GM19193 (cell line): Measurements from ENCODE around the gene PLB1.

Experiments used
- POLR2A ChIP-seq: IDR thresholded peaks from 4 replicates; pipeline ENCODE4 v1.6.1; 2011; ENCODE audit not compliant: insufficient read depth, insufficient read length; ENCODE audit errors: extremely low read depth

PLB1 gene

DNA sequence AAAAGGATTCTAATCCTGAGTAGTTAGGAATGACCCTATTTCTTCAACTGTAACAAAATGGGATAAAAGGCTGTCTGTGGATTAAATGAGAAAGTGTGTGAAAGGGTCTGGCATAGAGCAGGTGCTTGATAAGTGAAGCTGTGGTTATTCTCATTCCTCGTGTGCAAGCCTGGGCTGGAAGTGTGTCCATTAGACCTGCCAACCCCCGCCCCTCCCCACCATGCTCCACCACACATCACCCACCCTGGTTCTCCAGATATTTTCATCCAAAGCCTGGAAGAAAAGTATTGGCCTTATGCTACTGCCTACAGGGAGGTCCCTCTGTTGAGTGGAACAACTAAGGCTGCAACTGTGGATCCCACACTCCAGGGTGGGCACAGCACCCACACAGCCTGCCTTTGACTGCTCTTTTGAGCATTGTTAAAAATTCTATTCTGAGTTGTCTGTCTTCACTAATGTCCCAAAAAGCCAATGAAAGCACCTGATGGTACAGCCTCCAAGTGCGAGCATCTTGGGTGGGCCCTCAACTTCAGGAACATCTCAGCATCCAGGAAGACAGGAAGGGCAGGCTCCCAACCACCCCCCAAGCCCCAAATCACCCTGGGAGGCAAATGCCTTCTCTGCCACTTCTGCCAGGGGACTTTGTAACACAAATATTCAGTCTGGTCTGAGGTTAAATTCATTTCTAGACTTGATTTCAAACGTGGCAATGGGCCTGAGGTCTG is 153.0 kb downstream of the PLB1 start:
- no peak for TF ChIP-seq POLR2A

DNA sequence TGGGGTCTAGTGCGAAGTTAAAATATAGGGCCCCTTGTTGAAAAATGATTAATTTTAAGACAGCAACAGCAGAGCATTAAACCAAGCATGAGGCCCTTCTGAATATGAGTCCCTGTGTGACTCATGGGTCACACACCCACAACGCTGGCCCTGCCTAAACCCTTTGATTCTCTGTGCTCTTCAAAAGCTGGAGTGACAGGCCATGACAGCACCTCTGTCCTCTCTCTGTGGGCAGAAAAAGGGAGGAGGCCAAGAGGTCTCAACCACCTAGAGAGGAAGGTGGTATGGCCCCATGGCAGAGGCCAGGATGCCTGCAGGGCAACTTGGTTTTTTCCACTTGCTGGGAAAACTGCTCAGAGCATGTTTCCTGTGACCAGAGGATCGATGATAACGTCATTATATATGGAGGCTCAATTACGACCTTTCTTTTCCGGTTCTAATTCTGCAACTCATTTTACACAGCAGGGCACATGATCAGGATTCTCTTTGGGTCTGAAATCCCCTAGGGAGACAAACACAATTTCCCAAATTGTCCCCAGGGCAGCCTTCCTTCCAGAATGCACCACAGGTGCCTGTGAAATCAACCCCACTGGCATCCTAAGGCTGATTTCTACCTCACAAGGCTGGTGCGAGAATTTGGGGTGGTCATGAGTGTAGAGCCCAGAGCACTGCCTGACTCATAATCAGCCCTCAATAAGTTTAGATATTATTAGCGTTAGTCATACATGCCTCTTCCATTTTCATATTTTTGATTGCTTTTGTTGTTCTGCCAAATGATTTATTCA is 153.8 kb downstream of the PLB1 start:
- TF ChIP-seq POLR2A = no peak

DNA sequence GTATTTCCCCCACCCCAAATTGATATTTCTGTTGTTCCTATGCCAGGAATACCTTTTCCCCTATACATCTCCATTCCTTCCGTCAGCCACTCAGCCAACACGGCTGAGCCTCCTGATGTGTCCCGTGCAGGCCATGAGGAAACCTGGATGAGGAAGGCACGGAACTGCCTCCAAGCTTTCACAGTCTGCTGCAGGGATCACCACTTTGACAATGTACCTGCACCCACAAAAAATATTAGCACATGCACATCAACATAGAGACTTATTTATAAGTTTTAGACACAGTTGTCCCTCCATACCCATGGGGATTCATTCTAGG is 154.4 kb downstream of the PLB1 start:
- no peak for TF ChIP-seq POLR2A

DNA sequence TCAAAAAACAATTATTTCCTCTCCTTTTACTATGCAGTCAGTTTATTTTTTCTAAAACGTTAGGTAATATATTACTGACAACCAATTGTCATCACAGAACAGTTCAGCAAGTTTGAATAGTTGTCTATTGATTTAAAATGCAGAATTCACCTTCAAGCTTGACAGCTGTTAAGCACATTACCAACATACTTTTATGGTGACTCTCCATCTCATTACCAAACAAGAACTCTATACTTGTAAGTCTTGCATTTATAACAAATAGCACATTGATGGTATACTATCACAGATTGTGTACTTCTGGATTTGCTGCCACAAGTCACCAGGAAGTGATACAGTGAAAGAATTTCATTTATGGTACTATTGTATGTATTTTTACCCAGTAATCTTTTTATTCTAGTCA is 156.4 kb downstream of the PLB1 start:
- TF ChIP-seq POLR2A = no peak

DNA sequence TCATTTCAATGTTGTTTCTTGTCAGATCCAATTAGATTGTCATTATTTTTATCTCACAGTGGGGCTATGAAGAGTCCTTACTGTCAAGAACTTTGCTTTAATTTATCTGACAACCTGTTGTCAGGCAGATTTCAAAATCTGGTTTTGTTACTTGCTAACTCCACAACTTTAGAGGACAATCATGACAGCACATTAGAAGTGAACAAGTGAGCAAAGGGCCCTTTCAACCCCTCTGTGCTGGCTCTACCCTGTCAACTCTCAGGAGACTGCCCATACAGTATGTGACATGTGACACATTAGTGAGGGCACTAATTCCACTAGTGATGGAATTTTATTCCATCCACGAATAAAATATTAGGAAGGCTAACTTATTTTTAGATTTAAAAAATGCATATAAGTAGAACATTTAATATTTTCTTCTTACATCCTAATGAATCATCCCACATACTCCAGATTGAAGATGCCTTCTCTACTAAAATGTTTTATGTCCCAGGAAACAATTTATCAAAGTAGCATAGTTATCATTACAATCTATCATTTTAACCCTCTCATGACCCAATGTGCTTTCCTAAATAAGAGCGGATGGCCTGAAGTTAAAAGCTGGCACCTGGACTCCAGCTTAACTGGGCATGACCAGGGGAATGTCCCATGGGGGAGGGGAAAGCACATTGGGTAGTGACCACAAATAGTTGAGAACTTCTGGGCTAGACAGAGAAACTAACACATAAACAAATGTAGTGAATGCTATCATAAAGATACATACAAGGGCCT is 158.2 kb downstream of the PLB1 start:
- TF ChIP-seq POLR2A = no peak

DNA sequence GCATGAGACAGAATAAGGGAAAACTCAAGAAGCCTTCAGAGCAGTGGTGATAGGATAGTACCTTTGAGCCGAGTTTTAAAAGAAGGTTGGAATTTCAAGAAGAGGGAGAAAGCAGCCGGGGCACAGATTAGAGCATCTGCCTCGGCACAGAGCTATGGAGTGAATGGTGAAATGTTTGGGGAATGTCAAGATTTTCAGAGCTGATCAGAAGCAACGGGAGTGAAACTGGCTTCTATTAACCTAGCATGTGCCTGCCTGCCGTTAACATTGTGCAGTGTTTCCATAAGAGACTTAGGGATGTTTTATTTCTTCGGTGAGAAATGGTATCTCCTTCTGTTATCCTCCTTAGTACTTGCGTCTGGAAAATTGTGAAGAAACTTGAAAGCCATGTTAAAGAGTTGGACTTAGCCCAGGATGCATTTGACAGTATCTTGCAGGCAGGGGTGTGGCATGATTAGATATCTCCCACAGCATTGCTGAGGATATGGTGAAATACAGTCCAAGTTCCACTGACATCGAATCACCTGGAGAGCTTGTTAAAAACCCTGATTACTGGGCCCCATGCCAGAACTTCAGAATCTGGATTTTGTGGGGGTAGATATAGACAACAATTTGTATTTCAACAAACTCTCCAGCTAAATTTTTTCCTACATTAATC is 158.9 kb downstream of the PLB1 start:
- TF ChIP-seq POLR2A = no peak

DNA sequence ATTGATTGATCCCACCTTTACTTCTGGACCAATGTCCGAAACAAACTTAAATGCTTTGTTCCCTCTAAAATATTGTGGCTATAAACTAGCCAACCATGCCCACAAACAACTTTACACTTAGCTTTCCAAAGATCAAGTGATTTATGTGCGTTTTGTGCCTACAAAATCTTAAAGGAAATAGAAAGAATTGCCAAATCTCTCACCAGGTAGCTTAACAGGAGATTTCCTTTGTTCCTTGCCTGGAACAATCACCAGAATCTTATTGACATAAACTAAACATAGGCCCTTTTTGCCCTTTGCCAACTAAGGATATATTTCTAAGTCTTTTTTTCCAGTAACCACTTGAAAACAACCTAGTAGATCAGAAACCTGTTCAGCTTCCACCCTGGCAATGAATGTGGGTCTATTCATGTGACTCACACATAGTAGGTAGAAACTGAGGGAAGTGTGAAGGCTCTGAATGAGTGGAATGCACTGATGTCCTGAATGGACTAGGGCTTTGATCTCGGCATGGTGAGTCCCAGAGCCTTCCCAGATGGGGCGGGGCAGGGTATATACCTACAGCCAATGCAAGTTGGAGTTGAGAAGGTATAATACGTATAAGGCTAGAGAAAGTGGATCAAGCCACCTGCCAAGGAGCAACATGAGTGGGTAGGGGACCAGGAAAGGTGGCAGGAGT is 161.2 kb downstream of the PLB1 start:
- TF ChIP-seq POLR2A = no peak

DNA sequence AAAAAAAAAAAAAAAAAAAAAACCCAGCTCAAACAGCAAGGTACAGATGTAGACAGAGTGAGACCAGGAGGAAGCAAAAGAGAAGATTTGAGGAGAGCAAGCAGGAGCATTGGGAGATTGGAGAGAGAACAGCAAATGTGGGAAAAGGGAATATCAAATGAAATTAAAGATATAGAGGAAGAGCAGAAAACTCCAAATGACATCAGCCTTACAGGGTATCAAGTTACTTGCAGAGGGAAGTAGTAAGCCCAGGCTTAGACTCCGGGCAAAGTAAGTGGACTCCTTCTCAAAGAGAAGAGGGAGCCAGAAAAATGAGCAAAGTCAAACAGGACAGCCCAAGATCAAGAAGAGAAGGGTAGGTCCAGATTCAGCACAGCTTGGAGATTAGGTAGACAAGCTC is 162.5 kb downstream of the PLB1 start:
- no peak for TF ChIP-seq POLR2A

DNA sequence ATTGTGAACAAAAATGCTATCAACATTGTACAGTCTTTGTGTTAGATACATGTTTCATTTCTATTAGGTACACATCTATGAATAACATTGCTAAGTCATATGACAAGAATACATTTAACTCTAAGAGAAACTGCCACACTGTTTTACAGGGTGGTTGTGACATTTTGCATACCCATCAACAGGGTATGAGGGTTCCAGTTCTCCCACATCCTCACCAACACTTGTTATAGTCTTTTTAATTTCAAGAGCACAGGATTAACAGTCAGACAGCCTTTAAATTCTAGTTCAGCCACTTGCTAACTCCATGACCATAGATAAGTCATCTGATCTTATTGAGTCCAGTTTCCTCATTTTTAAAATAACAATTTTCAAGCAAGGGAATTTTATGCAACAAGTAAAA is 163.3 kb downstream of the PLB1 start:
- no peak for TF ChIP-seq POLR2A

DNA sequence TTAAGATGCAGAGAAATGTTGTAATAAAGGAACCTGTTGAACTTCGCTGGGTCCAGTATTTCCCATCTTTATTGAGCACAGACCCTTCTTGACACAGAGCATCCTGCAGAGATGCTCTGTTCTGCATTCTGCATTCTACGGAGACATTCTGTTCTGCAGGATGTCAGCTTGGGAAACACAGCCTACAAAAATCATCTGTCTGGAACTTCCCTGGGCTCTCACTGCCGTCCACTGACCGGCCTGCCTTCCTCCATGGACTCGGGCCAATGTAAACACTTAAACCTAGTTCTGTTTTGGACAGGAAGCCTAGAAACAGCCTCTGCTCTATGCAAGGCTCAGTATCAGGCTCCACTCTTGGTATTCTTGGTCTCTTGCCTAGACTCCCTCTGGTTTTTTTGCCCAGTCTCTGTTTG is 165.7 kb downstream of the PLB1 start:
- no peak for TF ChIP-seq POLR2A

DNA sequence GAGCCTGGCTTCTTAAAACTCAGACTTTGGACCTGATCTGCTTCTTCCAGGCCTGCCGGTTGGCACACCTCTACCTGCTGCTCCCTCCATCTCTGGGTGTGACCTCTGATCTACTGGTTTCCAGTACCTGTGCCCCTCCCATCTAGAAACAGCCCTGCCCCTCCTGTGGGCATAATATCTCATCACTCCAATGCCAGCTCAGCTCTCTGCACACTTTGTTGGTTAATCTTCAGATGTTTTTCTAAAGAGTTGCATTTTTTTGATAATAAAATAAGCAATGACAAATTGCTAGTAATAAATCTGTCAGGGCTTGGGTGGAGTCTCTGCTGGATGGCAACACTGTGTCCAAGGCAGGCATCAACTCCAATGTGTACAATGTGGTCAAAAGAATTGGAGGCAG is 166.2 kb downstream of the PLB1 start:
- TF ChIP-seq POLR2A = no peak

DNA sequence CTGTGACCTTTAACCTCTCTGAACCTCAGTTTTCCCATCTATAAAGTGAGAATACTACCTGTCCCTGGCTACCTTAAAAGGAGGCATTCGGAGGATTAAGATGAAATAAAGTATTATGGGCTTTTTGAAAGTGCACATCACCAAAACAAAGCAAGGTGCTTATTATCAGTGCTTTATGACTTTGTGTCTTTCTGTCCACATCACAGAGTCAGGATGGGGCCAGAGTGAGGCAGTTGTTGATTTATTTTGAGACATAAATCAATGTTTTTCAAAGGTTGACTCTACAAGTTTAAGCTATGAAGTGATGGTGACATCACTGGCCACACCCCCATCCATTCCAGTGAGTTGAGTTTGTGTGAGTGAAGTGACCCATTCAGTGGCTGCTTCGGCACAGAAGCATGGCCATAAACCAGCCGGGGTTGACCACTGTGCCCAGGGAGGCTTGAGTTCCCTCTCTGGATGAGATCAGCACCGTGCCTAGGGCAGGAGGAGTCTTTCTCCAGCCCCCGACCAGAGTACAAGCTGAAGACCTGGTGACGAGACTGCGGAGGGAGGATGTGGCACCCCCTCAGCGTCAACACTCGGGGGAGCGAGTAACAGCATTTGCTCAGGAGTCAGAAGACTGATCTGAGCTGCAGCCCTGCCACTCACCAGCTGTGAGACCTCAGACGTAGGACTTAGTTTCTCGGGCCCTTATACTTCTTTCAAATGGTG is 166.8 kb downstream of the PLB1 start:
- no peak for TF ChIP-seq POLR2A

DNA sequence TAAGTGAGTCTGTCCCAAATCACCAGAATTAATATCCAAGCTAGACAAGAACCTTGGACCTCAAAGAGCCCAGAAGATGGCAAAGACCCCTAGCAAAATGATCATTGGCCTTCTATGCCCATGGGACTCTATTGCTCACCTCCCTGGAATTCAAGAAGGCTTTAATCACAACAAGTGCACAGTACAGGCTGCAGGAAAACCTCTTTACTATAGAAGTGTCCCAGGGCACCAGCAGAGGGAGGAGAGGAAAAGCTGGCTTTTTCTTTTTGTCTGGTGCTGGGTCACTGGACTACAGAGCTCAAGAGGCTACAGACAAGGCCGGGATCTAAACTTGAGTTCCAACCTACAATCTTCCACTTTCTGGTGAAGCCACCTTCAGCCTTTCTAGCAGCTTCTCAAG is 167.5 kb downstream of the PLB1 start:
- TF ChIP-seq POLR2A = no peak
